Activated T-cell treated with anti-CD3 and anti-CD28 coated beads, Interleukin-2, amount 50 U/mL, for 1 hour (primary cell): Measurements from ENCODE around the gene ATP2B1.

Experiments
- DNase-seq: peaks from one replicate; pipeline ENCODE4 v3.0.0-alpha.2; 2020

ATP2B1 gene

DNA sequence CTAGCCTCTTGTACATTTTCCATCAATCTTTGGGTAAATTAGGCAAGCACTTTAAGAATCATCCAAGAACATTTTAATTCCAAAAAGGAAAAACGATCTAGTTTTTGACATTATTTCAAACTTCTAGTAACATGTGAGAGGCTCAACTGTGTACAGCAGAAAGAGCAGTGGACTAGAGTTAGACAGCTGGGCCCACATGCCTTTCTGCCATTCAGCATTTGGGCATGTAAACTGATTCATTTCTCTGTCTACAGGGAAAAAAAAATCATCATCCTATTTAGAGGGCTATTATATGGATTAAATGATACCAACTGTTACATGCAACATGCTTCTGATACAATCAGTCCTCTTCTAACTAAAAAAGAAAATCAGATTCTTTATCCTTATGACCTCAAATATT, 17.7 kb downstream of the ATP2B1 start:
- no peak for DNase-seq

DNA sequence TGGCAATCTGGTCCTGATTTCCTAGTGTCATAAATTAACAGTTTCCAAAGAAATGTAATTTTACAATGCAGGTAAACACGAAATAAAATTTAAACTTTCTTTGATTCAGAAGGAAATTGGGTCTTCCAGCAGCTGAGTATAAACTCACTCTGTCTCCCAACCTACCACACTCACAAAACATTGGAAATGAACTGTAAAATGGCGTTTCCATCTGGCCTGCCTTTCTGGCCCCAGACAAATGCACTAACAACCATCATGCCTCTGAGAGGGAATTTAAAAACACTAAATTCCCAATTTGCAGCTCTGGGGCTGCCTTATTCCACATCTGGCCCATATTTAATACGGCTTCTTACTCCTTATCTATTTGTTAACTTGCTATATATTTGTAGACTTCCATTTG, 19.3 kb downstream of the ATP2B1 start:
- no peak for DNase-seq

DNA sequence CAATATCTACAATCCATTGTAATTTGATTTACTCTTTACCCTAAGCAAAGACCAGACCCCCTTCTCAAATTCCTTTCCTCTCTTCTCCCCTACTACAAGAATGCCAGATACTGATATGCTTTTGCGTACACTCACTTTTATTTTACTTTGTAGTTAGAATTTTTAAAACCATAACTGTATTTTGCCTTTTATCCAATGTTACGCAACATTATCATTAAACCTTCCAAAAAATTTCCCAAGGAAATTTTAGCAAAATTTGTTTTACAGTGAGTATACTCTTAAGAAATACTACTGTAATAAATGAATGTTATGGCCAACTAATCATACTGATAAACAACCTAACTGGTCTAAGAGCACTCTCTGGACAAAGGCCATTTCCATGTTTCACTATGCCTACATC, 22.3 kb downstream of the ATP2B1 start:
- no peak for DNase-seq

DNA sequence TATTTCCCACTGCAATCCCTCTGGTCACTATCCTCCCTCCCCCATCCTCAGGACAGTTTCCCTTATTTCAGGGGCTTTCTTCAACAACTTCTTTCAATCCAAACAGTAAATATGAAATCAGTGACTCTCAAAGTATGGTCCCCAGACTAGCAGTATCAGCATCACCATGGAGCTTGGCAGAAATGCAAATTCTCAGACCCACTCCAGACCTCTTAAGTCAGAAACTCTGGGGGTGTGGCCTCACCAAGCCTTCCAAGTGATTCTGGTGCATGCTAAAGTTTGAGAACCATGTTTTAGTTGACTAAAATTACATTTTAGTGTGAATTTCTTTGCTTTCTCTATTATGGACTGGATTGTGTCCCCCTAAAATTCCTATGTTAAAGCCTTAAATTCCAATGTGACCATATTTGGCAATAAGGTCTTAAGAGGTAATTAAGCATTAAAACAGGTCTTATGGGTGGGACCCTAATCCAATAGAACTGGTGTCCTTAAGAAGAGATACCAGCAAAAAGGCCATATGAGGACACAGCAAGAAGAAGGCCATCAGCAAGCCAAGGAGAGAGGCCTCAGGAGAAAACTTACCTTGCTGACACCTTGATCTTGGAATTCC, 23.2 kb downstream of the ATP2B1 start:
- no peak for DNase-seq

GRCh38 chr12:89684136-89684535, 24.5 kb downstream of the ATP2B1 start:
- DNase-seq = no peak

DNA sequence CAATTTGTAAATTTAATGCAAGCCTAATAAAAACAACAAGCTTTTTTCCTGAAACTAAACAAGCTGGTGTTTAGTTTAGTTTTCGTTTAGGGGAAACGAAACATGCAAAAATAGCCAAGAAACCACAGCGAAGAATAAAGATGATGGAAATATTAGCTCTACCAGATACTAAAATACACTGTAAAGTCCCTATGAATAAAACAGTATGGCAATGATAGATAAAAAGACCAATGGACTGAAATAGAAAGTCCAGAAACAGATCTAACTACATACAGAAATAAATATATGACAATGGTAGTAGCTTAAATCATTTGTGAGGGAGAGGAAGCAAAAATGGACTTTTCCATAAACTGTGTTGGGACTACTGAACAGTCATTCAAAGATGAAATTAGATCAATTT, 26.4 kb downstream of the ATP2B1 start:
- no peak for DNase-seq

GRCh38 chr12:89680409-89680808, 28.2 kb downstream of the ATP2B1 start:
- no peak for DNase-seq

DNA sequence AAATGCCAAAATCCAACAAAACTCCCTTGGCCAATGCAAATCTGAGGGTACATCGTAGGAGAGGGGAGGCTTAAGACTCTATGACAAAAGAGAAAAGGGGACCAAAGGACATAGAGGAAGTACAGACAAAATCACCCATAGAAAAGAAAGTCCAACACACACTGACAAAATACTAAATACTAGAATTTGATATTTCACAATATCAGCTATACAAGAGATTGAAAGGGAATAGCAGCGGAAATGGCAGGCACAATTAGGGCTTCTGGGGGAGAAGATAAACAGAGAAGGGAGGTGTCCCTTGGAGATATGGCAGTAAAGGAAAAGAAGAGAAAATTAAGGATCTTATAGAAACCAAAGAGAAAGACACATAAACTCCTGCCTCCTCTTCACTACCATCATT, 29.0 kb downstream of the ATP2B1 start:
- DNase-seq = no peak

GRCh38 chr12:89678225-89678624, 30.4 kb downstream of the ATP2B1 start:
- DNase-seq = no peak

DNA sequence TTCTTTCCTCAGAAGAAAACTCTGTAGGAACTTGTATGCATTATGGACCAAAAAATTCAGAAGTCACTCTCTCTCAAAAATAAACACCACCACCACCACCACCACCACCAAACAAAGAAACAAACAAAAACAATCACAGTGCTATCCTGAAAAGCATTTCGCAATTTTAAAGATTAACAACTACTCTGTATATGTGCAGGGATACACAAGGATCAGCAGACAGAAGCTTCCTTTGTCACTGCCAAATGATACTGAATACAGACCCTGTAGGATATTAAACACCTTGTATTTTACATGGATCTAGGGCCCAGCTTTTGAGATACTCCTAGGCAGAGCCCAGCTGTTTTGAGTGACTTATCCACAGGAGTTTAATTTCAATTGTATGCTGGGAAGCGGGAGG, 31.7 kb downstream of the ATP2B1 start:
- no peak for DNase-seq

DNA sequence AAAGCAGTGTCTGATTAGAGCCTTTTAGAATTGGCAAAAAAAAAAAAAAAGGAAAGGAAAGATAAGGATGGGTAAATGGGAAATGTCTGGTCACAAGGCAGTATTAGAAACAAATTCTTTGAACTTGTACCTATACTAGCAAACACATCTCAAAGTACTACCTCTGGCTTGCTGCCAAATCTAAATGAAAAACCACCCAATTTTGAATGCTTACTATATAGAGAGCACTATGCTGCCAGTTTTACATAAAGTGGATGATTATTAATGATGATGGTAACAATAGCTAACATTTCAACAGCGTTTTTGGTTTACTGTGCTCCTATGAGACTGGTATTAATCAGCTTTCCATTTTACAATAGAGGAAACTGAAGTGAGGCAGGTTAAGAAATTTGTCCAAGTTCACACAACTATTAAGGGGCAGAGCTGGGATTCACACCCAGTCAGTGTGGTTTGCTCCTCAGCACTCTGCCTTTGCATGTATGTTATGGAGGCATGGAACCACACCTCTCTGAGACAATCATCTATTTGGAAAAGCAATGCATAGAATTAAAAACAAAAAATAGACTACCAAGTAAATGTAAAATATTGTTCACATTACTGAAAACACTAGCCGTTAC, 34.2 kb downstream of the ATP2B1 start:
- no peak for DNase-seq

GRCh38 chr12:89673603-89674002, 35.0 kb downstream of the ATP2B1 start:
- no peak for DNase-seq

GRCh38 chr12:89672589-89672979, 36.1 kb downstream of the ATP2B1 start:
- no peak for DNase-seq

DNA sequence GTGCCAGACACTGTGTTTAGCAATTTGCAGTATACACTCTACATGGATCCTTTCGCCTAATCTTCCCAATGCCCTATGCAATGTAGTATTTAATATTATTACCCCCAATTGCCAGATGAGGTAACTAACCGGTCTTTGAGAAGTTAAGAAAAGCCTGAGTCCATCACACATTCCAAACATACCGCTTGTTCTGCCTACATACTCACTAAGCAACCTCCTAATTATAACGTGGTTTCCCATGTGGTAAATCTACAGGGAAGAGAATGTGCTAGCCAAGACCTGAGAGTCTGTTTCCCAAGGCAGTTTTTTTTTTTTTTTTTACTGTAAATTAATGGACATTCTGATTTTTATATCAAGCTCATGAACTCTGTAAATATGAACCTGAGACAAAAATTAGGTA, 37.2 kb downstream of the ATP2B1 start:
- DNase-seq = no peak

- DNase-seq = no peak
Measured at GRCh38 chr12:89669197-89669596, 39.4 kb downstream of the ATP2B1 start.

DNA sequence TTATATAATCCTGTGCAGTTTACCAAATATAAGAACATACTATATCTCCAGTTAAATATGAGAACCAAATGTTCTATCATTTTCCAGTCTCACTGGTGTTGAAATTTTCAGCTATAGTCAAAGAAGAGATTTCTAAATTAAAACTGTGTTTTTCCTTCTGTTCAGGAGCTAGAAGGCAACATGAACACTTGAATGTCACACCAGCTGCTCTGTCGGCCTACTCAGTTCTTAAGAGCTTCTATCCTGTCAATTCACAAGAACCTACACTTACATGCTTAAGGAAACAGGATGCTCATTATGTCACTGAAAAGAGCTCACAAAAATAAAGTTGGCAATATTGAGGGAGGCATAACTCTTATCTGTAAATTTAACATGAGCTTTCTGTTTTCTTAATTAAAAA, 43.1 kb downstream of the ATP2B1 start:
- no peak for DNase-seq

DNA sequence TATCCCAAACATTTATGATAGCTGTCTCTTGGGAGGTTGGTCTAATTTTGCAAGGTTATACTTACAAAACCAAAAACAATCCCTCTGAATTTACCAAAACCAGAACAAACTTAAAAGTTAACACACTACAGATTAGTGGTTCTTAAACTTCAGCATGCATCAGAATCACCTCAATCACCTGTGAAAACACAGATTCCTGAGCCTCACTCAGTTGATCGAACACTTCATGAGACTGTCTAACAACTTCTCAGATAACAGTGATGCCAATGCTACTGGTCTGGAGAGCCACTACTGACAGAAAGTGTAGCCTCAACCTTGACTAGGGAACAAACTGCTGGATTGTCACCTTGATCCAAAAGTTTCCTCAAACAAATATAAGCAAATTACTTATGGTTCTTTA, 44.2 kb downstream of the ATP2B1 start:
- no peak for DNase-seq

DNA sequence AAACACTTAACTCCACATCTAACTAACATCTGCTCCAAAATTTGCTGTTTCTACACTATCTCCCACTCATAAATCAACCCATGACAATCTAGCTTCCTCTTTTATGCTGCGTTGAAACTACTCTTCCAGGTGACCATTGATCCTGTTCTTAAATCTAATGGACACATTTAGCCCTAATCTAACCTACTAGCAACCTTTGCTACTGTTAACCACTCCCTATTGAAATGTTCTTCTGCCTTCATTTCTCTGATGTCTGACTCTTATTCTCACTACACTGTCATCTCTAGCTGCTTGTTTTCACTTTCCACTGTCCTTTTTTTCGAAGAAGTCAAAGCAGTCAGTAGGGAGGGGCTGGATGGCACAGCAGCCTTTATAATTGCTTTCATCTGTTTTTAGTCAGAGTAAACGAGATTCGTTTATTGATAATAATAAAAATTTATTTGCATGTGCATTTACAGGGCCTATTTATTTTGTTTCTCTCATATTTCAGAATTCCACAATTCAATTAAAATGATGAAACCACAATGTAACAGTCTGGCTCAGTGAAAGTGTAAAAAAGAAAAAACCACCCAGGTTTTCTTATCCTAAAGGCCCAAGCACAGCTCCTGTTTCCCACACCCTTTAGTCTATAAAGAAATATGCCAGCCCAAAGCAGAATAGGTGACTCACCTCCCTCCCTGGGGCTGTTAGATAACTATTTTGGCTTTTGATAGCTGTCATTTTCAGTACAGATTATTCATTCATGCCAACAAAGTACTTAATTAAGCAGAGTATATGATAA, 44.9 kb downstream of the ATP2B1 start:
- DNase-seq = no peak

DNA sequence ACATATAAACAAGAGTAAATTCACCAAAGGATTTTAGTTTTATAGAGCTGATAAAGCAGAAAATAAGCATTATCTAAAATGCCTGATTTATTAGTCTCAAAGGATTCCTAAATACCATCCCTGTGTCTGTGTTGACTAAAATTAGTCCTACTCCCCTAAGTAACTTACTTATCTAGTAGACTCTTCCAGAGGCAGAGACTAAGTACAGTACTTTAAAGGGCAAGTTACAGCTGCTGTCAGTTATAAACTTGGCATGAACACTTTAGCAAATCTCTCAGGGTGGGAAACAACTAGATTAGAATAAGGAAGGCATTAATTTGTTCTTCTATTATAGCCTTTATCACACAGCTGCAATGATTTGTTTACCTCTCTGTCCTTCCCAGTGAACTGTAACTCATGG, 46.0 kb downstream of the ATP2B1 start:
- DNase-seq = no peak

- no peak for DNase-seq
Measured at GRCh38 chr12:89661706-89662330, 46.8 kb downstream of the ATP2B1 start.

- DNase-seq = no peak
Measured at GRCh38 chr12:89657739-89658138, 50.9 kb downstream of the ATP2B1 start.

- DNase-seq = no peak
Measured at GRCh38 chr12:89657066-89657465, 51.6 kb downstream of the ATP2B1 start.

GRCh38 chr12:89655841-89656240, 52.8 kb downstream of the ATP2B1 start:
- no peak for DNase-seq

DNA sequence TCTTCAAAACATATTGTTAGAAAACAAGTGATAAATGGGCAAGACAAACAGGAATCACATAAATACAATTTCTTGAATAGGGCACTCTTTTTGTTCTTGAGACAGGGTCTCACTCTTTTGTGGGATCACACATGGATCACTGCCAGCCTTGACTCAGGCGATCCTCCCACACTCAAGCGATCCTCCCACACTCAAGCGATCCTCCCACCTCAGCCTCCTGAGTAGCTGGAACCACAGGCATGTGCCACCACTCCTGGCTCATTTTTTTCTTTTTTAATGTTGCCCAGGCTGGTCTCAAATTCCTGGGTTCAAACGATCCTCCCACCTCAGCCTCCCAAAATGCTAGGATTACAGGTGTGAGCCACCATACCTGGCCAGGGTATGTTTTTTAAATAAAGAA, 57.4 kb downstream of the ATP2B1 start:
- DNase-seq = no peak
